Trophoblast cell (in vitro differentiated cells and primary cell): ENCODE data around the gene PTPRZ1.

Source experiments
- DNase-seq, 2 donors: peaks; one replicate each; pipeline ENCODE4 v3.0.0-alpha.2; 2016
- H2AFZ ChIP-seq: 2 replicates; pipeline ENCODE4 v1.6.1; 2013; ENCODE audit warnings: low read length, moderate library complexity, mild to moderate bottlenecking; ENCODE audit not compliant: insufficient read depth, poor library complexity
- H2AK5ac ChIP-seq: 2 replicates; pipeline ENCODE4 v1.6.1; 2013; ENCODE audit warnings: mild to moderate bottlenecking, low read length
- H2BK120ac ChIP-seq: 2 replicates; pipeline ENCODE4 v1.6.1; 2013; ENCODE audit warnings: low read length, mild to moderate bottlenecking, moderate library complexity; ENCODE audit not compliant: insufficient read depth, poor library complexity
- H2BK12ac ChIP-seq: 2 replicates; pipeline ENCODE4 v1.6.1; 2013; ENCODE audit warnings: mild to moderate bottlenecking, low read length, moderate library complexity
- H2BK5ac ChIP-seq: 2 replicates; pipeline ENCODE4 v1.6.1; 2013; ENCODE audit warnings: low read length, low read depth, moderate library complexity, mild to moderate bottlenecking; ENCODE audit not compliant: poor library complexity
- H3K14ac ChIP-seq: 2 replicates; pipeline ENCODE4 v1.6.1; 2013; ENCODE audit warnings: mild to moderate bottlenecking, low read length
- H3K18ac ChIP-seq: 2 replicates; pipeline ENCODE4 v1.6.1; 2013; ENCODE audit warnings: mild to moderate bottlenecking, low read length
- H3K23ac ChIP-seq: 2 replicates; pipeline ENCODE4 v1.6.1; 2013; ENCODE audit warnings: low read length
- H3K27ac ChIP-seq: 2 replicates; pipeline ENCODE4 v1.5.1; 2013; ENCODE audit warnings: low read depth, mild to moderate bottlenecking, inconsistent platforms, low read length, moderate library complexity
- H3K27me3 ChIP-seq: 2 replicates; pipeline ENCODE4 v1.6.1; 2013; ENCODE audit warnings: inconsistent platforms, mild to moderate bottlenecking, low read length, moderate library complexity; ENCODE audit not compliant: insufficient read depth
- H3K36me3 ChIP-seq, 2 experiments: 1 replicate in 1 of 2; 2 replicates in 1 of 2; pipeline ENCODE4 v1.6.1; 2013; ENCODE audit warnings: low read length in 2 of 2, mild to moderate bottlenecking in 2 of 2, moderate library complexity in 1 of 2; ENCODE audit not compliant: insufficient read depth in 2 of 2, control insufficient read depth in 1 of 2
- H3K4ac ChIP-seq: 2 replicates; pipeline ENCODE4 v1.6.1; 2013; ENCODE audit warnings: low read depth, mild to moderate bottlenecking, low read length, moderate library complexity
- H3K4me1 ChIP-seq, 2 experiments: 1 replicate in 1 of 2; 2 replicates in 1 of 2; pipeline ENCODE4 v1.6.1; 2013; ENCODE audit warnings: low read length in 2 of 2, mild to moderate bottlenecking in 2 of 2, moderate library complexity in 1 of 2; ENCODE audit not compliant: insufficient read depth in 2 of 2, control insufficient read depth in 1 of 2
- H3K4me2 ChIP-seq: 2 replicates; pipeline ENCODE4 v1.6.1; 2013; ENCODE audit warnings: inconsistent platforms, mild to moderate bottlenecking, low read length, moderate library complexity
- H3K4me3 ChIP-seq: 2 replicates; pipeline ENCODE4 v1.5.1; 2013; ENCODE audit warnings: mild to moderate bottlenecking, low read depth, low read length, inconsistent platforms
- H3K79me1 ChIP-seq: one replicate; pipeline ENCODE4 v1.6.1; 2013; ENCODE audit warnings: low read length
- H3K79me2 ChIP-seq: 2 replicates; pipeline ENCODE4 v1.6.1; 2013; ENCODE audit warnings: low read length, mild to moderate bottlenecking; ENCODE audit not compliant: control insufficient read depth, insufficient read depth, poor library complexity
- H3K9ac ChIP-seq: 2 replicates; pipeline ENCODE4 v1.6.1; 2013; ENCODE audit warnings: mild to moderate bottlenecking, low read length
- H3K9me3 ChIP-seq: 2 replicates; pipeline ENCODE4 v1.6.1; 2013; ENCODE audit warnings: low read depth, mild to moderate bottlenecking, control low read depth, inconsistent platforms, low read length; ENCODE audit not compliant: insufficient read depth
- H4K12ac ChIP-seq: 2 replicates; pipeline ENCODE4 v1.6.1; 2013; ENCODE audit warnings: low read depth, mild to moderate bottlenecking, low read length, moderate library complexity
- H4K8ac ChIP-seq: 2 replicates; pipeline ENCODE4 v1.6.1; 2013; ENCODE audit warnings: low read depth, mild to moderate bottlenecking, low read length, moderate library complexity
- H4K91ac ChIP-seq: one replicate; pipeline ENCODE4 v1.6.1; 2013; ENCODE audit warnings: low read depth, mild to moderate bottlenecking, low read length, moderate library complexity
- WGBS: extraction: QIAGEN DNeasy Blood & Tissue Kit; methylation state at CpG from one replicate; pipeline ENCODE4 v1.1.7; 2013; ENCODE audit warnings: missing lambda C conversion rate; ENCODE audit not compliant: insufficient read length, insufficient coverage; ENCODE audit errors: extremely low coverage; 5-methylcytosine and 5-hydroxymethylcytosine counted together

PTPRZ1 gene

GRCh38 chr7:121966276-121966934, 93.4 kb downstream of the PTPRZ1 start:
- Histone ChIP-seq H2BK5ac (no peak overlapping the region), H2BK120ac (no peak overlapping the region), H3K9me3 (no peaks in the 10 kb centered on the region), H3K14ac (no peak overlapping the region), H2BK12ac (no peak overlapping the region), H3K36me3 (no peaks in the 10 kb centered on the region), H3K27ac (no peak overlapping the region), H3K79me2 (no peaks in the 10 kb centered on the region), H4K8ac (no peak overlapping the region), H3K4me2 (no peak overlapping the region), H3K9ac (no peak overlapping the region), H4K12ac (no peak overlapping the region), H3K18ac (no peak overlapping the region), H3K23ac (no peak overlapping the region), H3K4me1 (no peaks in the 10 kb centered on the region), H3K4me3 (no peak overlapping the region), H2AK5ac (no peak overlapping the region), H3K4ac (no peak overlapping the region), H2AFZ (no peak overlapping the region), H3K27me3 (no peaks in the 10 kb centered on the region), H3K79me1 (no peaks in the 10 kb centered on the region), H4K91ac (no peak overlapping the region)
- WGBS: no CpG with 5 or more reads among the region's 2 CpGs
- DNase-seq: no peak

DNA sequence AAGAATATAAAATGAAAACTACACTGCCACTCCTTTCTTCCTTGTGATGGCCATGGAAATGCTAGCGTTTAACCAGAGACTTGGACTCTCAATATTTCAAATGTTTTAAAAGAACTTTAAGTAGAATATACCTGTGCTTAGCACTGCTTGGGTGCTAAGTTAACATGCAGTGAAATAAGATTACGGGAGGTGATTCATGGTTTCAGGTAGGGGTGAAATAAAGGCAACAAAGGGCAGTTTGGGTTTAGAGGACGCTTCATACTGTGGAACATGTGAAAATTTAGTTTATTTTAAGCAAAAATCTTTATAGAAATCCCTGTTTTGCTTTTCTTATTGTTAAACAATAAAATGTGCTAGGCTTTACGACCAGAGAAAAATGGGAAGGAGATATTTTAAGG, 94.0 kb downstream of the PTPRZ1 start:
- Histone ChIP-seq H2AK5ac (no peak overlapping the region), H2BK5ac (no peak overlapping the region)

DNA sequence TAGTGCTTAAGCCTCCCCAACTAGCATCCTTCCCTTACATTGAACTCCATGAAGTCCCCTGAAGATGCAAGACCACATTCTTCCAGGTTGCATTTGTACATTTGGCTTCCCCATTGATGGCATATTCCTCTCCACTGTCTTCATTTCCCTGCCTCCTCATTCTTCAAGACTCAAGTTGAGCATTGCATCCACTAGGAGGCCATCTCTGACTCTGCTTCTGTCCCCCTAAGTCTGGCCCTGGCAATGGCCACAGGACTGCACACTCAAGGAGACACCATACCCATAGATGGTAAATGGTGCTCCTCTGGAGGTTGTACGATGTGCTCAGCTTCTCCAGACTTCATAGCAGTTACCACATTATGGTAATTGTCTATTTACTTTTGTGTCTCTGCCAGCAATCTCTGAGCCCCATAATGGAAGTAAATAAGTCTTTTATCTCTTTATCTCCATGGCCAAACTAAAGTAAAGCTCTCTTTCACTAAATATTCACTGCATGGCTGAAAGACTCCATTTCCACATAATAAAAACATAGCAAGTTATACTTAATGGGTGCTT, 112.6 kb downstream of the PTPRZ1 start:
- no peak overlapping the region for H3K4me2 ChIP-seq
- DNase-seq: no peak
- H3K9me3 ChIP-seq: no peaks in the 10 kb centered on the region
- H3K4me3 ChIP-seq: no peak overlapping the region
- H2AFZ ChIP-seq: no peak overlapping the region
- H3K79me1 ChIP-seq: no peaks in the 10 kb centered on the region
- no peak overlapping the region for H3K23ac ChIP-seq
- H3K27ac ChIP-seq: no peak overlapping the region
- H4K91ac ChIP-seq: no peak overlapping the region
- H3K79me2 ChIP-seq: no peaks in the 10 kb centered on the region
- no peak overlapping the region for H2BK120ac ChIP-seq
- H3K4ac ChIP-seq: no peak overlapping the region
- H2BK12ac ChIP-seq: no peak overlapping the region
- no peaks in the 10 kb centered on the region for H3K27me3 ChIP-seq
- no peak overlapping the region for H3K9ac ChIP-seq
- no peak overlapping the region for H4K8ac ChIP-seq
- no peak overlapping the region for H4K12ac ChIP-seq
- H2AK5ac ChIP-seq: no peak overlapping the region
- H3K4me1 ChIP-seq: no peaks in the 10 kb centered on the region
- no peak overlapping the region for H3K14ac ChIP-seq
- WGBS: no CpG with 5 or more reads among the region's 1 CpG
- H3K18ac ChIP-seq: no peak overlapping the region
- no peak overlapping the region for H2BK5ac ChIP-seq
- no peaks in the 10 kb centered on the region for H3K36me3 ChIP-seq

More for the DNA sequence above, 94.0 kb downstream of the PTPRZ1 start:
- H2BK12ac ChIP-seq: no peak overlapping the region
- H3K27me3 ChIP-seq: no peaks in the 10 kb centered on the region
- H4K91ac ChIP-seq: no peak overlapping the region
- H2BK120ac ChIP-seq: no peak overlapping the region
- H3K9me3 ChIP-seq: no peaks in the 10 kb centered on the region
- no peak overlapping the region for H4K8ac ChIP-seq
- H3K27ac ChIP-seq: no peak overlapping the region
- no peak overlapping the region for H3K14ac ChIP-seq
- no peak overlapping the region for H3K4me3 ChIP-seq
- no peak overlapping the region for H4K12ac ChIP-seq
- no peak for DNase-seq
- no peaks in the 10 kb centered on the region for H3K79me2 ChIP-seq
- H2AFZ ChIP-seq: no peak overlapping the region
- H3K9ac ChIP-seq: no peak overlapping the region
- H3K79me1 ChIP-seq: no peaks in the 10 kb centered on the region
- no peak overlapping the region for H3K18ac ChIP-seq
- H3K4me2 ChIP-seq: no peak overlapping the region
- no peaks in the 10 kb centered on the region for H3K4me1 ChIP-seq
- H3K23ac ChIP-seq: no peak overlapping the region
- H3K4ac ChIP-seq: no peak overlapping the region
- no CpG with 5 or more reads among the region's 4 CpGs for WGBS
- H3K36me3 ChIP-seq: no peaks in the 10 kb centered on the region

DNA sequence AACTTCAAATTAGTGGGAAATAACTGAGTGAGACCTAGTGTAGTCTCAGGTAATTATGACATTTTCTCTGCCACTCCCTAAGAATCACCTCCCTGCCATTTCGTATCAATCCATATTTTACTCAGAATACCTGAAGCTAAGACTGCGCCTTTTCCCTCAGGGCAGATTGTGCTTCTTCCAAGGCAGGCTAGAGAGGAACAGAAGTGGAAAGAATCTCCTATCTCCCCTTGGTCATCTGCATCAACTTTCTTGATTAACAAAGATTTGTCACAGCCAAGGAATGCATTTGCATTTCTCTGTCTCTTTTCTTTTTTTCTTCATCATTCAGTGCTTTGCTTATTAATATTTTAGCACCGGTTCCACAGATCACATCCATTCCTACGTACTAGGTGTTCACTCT, 119.1 kb downstream of the PTPRZ1 start:
- no peak overlapping the region for H3K9ac ChIP-seq
- H3K79me2 ChIP-seq: no peaks in the 10 kb centered on the region
- H3K4me3 ChIP-seq: no peak overlapping the region
- H2BK120ac ChIP-seq: no peak overlapping the region
- no peaks in the 10 kb centered on the region for H3K4me1 ChIP-seq
- no peaks in the 10 kb centered on the region for H3K9me3 ChIP-seq
- H3K36me3 ChIP-seq: no peaks in the 10 kb centered on the region
- H4K12ac ChIP-seq: no peak overlapping the region
- H3K23ac ChIP-seq: no peak overlapping the region
- H4K91ac ChIP-seq: no peak overlapping the region
- H3K4ac ChIP-seq: no peak overlapping the region
- H3K14ac ChIP-seq: no peak overlapping the region
- no peak overlapping the region for H3K4me2 ChIP-seq
- no peak overlapping the region for H3K18ac ChIP-seq
- H2AFZ ChIP-seq: no peak overlapping the region
- no CpG with 5 or more reads among the region's 4 CpGs for WGBS
- H2BK12ac ChIP-seq: no peak overlapping the region
- no peak overlapping the region for H2AK5ac ChIP-seq
- H3K79me1 ChIP-seq: no peaks in the 10 kb centered on the region
- no peak overlapping the region for H2BK5ac ChIP-seq
- no peaks in the 10 kb centered on the region for H3K27me3 ChIP-seq
- DNase-seq: peak; percentile 63 to 90
- no peak overlapping the region for H4K8ac ChIP-seq
- no peak overlapping the region for H3K27ac ChIP-seq
